Neuronal stem cell (in vitro differentiated cells): ENCODE results near the gene TCIRG1.

ENCODE experiments used
- DNase-seq: peaks from one replicate; pipeline ENCODE4 v3.0.0-alpha.2; 2013; ENCODE audit warnings: low spot score
- H2AFZ ChIP-seq: one replicate; pipeline ENCODE4 v1.6.1; 2013; ENCODE audit warnings: mild to moderate bottlenecking, low read length, inconsistent platforms
- H2AK5ac ChIP-seq: 2 replicates; pipeline ENCODE4 v1.6.1; 2013; ENCODE audit warnings: low read depth, mild to moderate bottlenecking, inconsistent platforms, low read length, moderate library complexity, mixed read lengths
- H2BK120ac ChIP-seq: 2 replicates; pipeline ENCODE4 v1.6.1; 2013; ENCODE audit warnings: low read depth, mild to moderate bottlenecking, inconsistent platforms, low read length, moderate library complexity, mixed read lengths
- H2BK12ac ChIP-seq: one replicate; pipeline ENCODE4 v1.6.1; 2013; ENCODE audit warnings: low read length, inconsistent platforms
- H2BK15ac ChIP-seq: 2 replicates; pipeline ENCODE4 v1.6.1; 2013; ENCODE audit warnings: mild to moderate bottlenecking, low read length, inconsistent platforms, mixed read lengths
- H2BK5ac ChIP-seq: one replicate; pipeline ENCODE4 v1.6.1; 2013; ENCODE audit warnings: inconsistent platforms, mild to moderate bottlenecking, low read length, moderate library complexity
- H3K14ac ChIP-seq: one replicate; pipeline ENCODE4 v1.6.1; 2013; ENCODE audit warnings: low read length, inconsistent platforms
- H3K18ac ChIP-seq: 2 replicates; pipeline ENCODE4 v1.6.1; 2013; ENCODE audit warnings: low read length, inconsistent platforms
- H3K23ac ChIP-seq: 2 replicates; pipeline ENCODE4 v1.6.1; 2013; ENCODE audit warnings: low read depth, mild to moderate bottlenecking, mixed read lengths, low read length, inconsistent platforms; ENCODE audit not compliant: poor library complexity
- H3K27ac ChIP-seq: replicated peaks from 3 replicates; pipeline ENCODE4 v1.5.1; 2013; ENCODE audit warnings: low read length, inconsistent platforms
- H3K27me3 ChIP-seq, 3 experiments: 2 replicates each; pipeline ENCODE4 v1.6.1; 2013; ENCODE audit warnings: low read length in 3 of 3, mild to moderate bottlenecking in 2 of 3, inconsistent platforms in 1 of 3, low read depth in 1 of 3, mixed read lengths in 1 of 3, moderate library complexity in 1 of 3; ENCODE audit not compliant: control insufficient read depth in 3 of 3, insufficient read depth in 3 of 3
- H3K36me3 ChIP-seq, 2 donors: replicated peaks in 1 of 2; 2 replicates each; pipeline ENCODE4 v1.6.1; 2013; ENCODE audit warnings: low read length in 2 of 2; ENCODE audit not compliant: control insufficient read depth in 2 of 2, insufficient read depth in 2 of 2
- H3K4ac ChIP-seq: 2 replicates; pipeline ENCODE4 v1.6.1; 2013; ENCODE audit warnings: inconsistent platforms, mild to moderate bottlenecking, low read length, moderate library complexity
- H3K4me1 ChIP-seq, 2 donors: 1 replicate in 1 of 2; 2 replicates in 1 of 2; pipeline ENCODE4 v1.6.1; 2013; ENCODE audit warnings: low read length in 2 of 2, low read depth in 1 of 2; ENCODE audit not compliant: control insufficient read depth in 2 of 2, insufficient read depth in 1 of 2
- H3K4me2 ChIP-seq: one replicate; pipeline ENCODE4 v1.6.1; 2013; ENCODE audit warnings: mild to moderate bottlenecking, low read length, inconsistent platforms; ENCODE audit not compliant: insufficient read depth, poor library complexity, severe bottlenecking
- H3K4me3 ChIP-seq, 2 donors: 2 replicates each; pipeline ENCODE4 v1.5.1; 2013; ENCODE audit warnings: low read length in 2 of 2, mild to moderate bottlenecking in 2 of 2, inconsistent platforms in 1 of 2, moderate library complexity in 1 of 2
- H3K79me1 ChIP-seq: one replicate; pipeline ENCODE4 v1.6.1; 2013; ENCODE audit warnings: low read depth, mild to moderate bottlenecking, inconsistent platforms, low read length, moderate library complexity
- H3K9ac ChIP-seq: one replicate; pipeline ENCODE4 v1.6.1; 2013; ENCODE audit warnings: mild to moderate bottlenecking, low read depth, low read length, inconsistent platforms; ENCODE audit not compliant: poor library complexity
- H3K9me3 ChIP-seq, 2 donors: replicated peaks in 1 of 2; 2 replicates each; pipeline versions ENCODE3 to v1.6.1; 2013; ENCODE audit warnings: low read length in 2 of 2, mild to moderate bottlenecking in 2 of 2, inconsistent platforms in 1 of 2, low read depth in 1 of 2, mixed read lengths in 1 of 2, moderate library complexity in 1 of 2; ENCODE audit not compliant: control insufficient read depth in 2 of 2, insufficient read depth in 1 of 2
- H4K8ac ChIP-seq: one replicate; pipeline ENCODE4 v1.6.1; 2013; ENCODE audit warnings: low read depth, mild to moderate bottlenecking, inconsistent platforms, low read length, moderate library complexity
- H4K91ac ChIP-seq: one replicate; pipeline ENCODE4 v1.6.1; 2013; ENCODE audit warnings: low read length, low read depth, mild to moderate bottlenecking, inconsistent platforms; ENCODE audit not compliant: poor library complexity
- WGBS, 2 donors: extraction: QIAGEN DNeasy Blood & Tissue Kit; methylation state at CpG; one replicate each; pipeline ENCODE4 v1.1.7; 2013; ENCODE audit warnings: missing lambda C conversion rate in 2 of 2, mixed read lengths in 1 of 2; ENCODE audit not compliant: insufficient read length in 2 of 2, insufficient replicate concordance in 1 of 2; ENCODE audit errors: extremely low coverage in 2 of 2; 5-methylcytosine and 5-hydroxymethylcytosine counted together

Gene TCIRG1

GRCh38 chr11:68025047-68025446 is 13.8 kb upstream of the TCIRG1 start:
- H3K27ac ChIP-seq = no peak overlapping the region
- no peak overlapping the region for H3K14ac ChIP-seq
- H2BK12ac ChIP-seq = no peak overlapping the region
- H3K23ac ChIP-seq = no peak overlapping the region
- no peak overlapping the region for H2BK120ac ChIP-seq
- H3K9me3 ChIP-seq = peaks cover 1 to 17% of the 10 kb centered on the region in 2 donors
- H3K79me1 ChIP-seq = peaks cover 3% of the 10 kb centered on the region
- no peak overlapping the region for H2AFZ ChIP-seq
- peaks cover 0 to 12% of the 10 kb centered on the region in 2 donors for H3K36me3 ChIP-seq
- H2BK15ac ChIP-seq = no peak overlapping the region
- no CpG with 5 or more reads among the region's 5 CpGs for WGBS, 2 donors
- no peak overlapping the region for H2AK5ac ChIP-seq
- peak overlapping the region; percentile 1 for H3K9ac ChIP-seq
- H4K91ac ChIP-seq = no peak overlapping the region
- H3K27me3 ChIP-seq = no peaks in the 10 kb centered on the region
- H3K4me3 ChIP-seq = no peak overlapping the region
- H3K4me1 ChIP-seq = peaks cover 12 to 13% of the 10 kb centered on the region in 2 donors
- H2BK5ac ChIP-seq = no peak overlapping the region
- H3K18ac ChIP-seq = no peak overlapping the region
- no peak overlapping the region for H4K8ac ChIP-seq
- DNase-seq = no peak
- H3K4me2 ChIP-seq = no peak overlapping the region
- H3K4ac ChIP-seq = no peak overlapping the region

GRCh38 chr11:68026391-68027105 is 12.3 kb upstream of the TCIRG1 start:
- H3K4ac ChIP-seq = no peak overlapping the region
- peaks cover 11% of the 10 kb centered on the region for H3K79me1 ChIP-seq
- no peak overlapping the region for H3K27ac ChIP-seq
- peaks cover 0 to 12% of the 10 kb centered on the region in 2 donors for H3K36me3 ChIP-seq
- no peak overlapping the region for H2BK12ac ChIP-seq
- H2BK5ac ChIP-seq = peak overlapping the region; percentile 35
- H3K4me2 ChIP-seq = no peak overlapping the region
- no peak for DNase-seq
- H2AK5ac ChIP-seq = peak overlapping the region; percentile 74
- H4K91ac ChIP-seq = no peak overlapping the region
- no peak overlapping the region for H2BK15ac ChIP-seq
- H2AFZ ChIP-seq = no peak overlapping the region
- H3K9ac ChIP-seq = no peak overlapping the region
- H4K8ac ChIP-seq = no peak overlapping the region
- no peak overlapping the region for H2BK120ac ChIP-seq
- H3K18ac ChIP-seq = no peak overlapping the region
- H3K9me3 ChIP-seq = peaks cover 1 to 17% of the 10 kb centered on the region in 2 donors
- H3K23ac ChIP-seq = no peak overlapping the region
- peaks cover 8 to 10% of the 10 kb centered on the region in 2 donors for H3K4me1 ChIP-seq
- H3K4me3 ChIP-seq = peak overlapping the region in 1 of 2 donors; percentile 34
- H3K14ac ChIP-seq = no peak overlapping the region
- H3K27me3 ChIP-seq = no peaks in the 10 kb centered on the region
- WGBS, 2 donors = no CpG with 5 or more reads among the region's 18 CpGs

GRCh38 chr11:68027667-68028066 is 11.2 kb upstream of the TCIRG1 start:
- H3K14ac ChIP-seq = no peak overlapping the region
- no CpG with 5 or more reads among the region's 21 CpGs for WGBS, 2 donors
- H4K8ac ChIP-seq = no peak overlapping the region
- no peak overlapping the region for H3K27ac ChIP-seq
- no peaks in the 10 kb centered on the region for H3K27me3 ChIP-seq
- no peak overlapping the region for H2BK15ac ChIP-seq
- H2BK5ac ChIP-seq = no peak overlapping the region
- H2AFZ ChIP-seq = no peak overlapping the region
- peaks cover 1 to 17% of the 10 kb centered on the region in 2 donors for H3K9me3 ChIP-seq
- no peak overlapping the region for H3K4ac ChIP-seq
- H3K4me1 ChIP-seq = peaks cover 14% of the 10 kb centered on the region in 2 donors
- no peak overlapping the region for H3K18ac ChIP-seq
- H3K23ac ChIP-seq = no peak overlapping the region
- H3K4me2 ChIP-seq = no peak overlapping the region
- peaks cover 16% of the 10 kb centered on the region for H3K79me1 ChIP-seq
- H4K91ac ChIP-seq = no peak overlapping the region
- H2BK12ac ChIP-seq = no peak overlapping the region
- peak overlapping the region; percentile 55 for H3K9ac ChIP-seq
- H3K36me3 ChIP-seq = peaks cover 7 to 20% of the 10 kb centered on the region in 2 donors
- H2BK120ac ChIP-seq = no peak overlapping the region
- no peak overlapping the region for H2AK5ac ChIP-seq
- DNase-seq = no peak
- H3K4me3 ChIP-seq = no peak overlapping the region

GRCh38 chr11:68028802-68029545 is 9.9 kb upstream of the TCIRG1 start:
- Histone ChIP-seq H3K9ac (no peak overlapping the region), H3K4me3 (peak overlapping the region in 1 of 2 donors; percentile 98)

More at GRCh38 chr11:68028802-68029545, 9.9 kb upstream of the TCIRG1 start:
- Histone ChIP-seq H3K27me3 (no peaks in the 10 kb centered on the region), H3K27ac (no peak overlapping the region), H3K4me2 (no peak overlapping the region), H3K79me1 (peaks cover 18% of the 10 kb centered on the region), H2BK12ac (no peak overlapping the region), H4K91ac (no peak overlapping the region), H2BK5ac (no peak overlapping the region), H2AK5ac (peak overlapping the region; percentile 88), H3K4ac (no peak overlapping the region), H2BK120ac (no peak overlapping the region), H3K36me3 (peaks cover 19 to 33% of the 10 kb centered on the region in 2 donors), H2BK15ac (no peak overlapping the region), H3K18ac (no peak overlapping the region), H3K14ac (no peak overlapping the region), H3K4me1 (peaks cover 14% of the 10 kb centered on the region in 2 donors), H3K9me3 (peaks cover 1 to 17% of the 10 kb centered on the region in 2 donors), H3K23ac (peak overlapping the region; percentile 32), H4K8ac (no peak overlapping the region), H2AFZ (no peak overlapping the region)
- no peak for DNase-seq
- WGBS, 2 donors = no CpG with 5 or more reads among the region's 12 CpGs
